Mesendoderm (in vitro differentiated cells): ENCODE measurements around the gene ARHGAP15.

ENCODE experiments used
- DNase-seq: peaks from one replicate; pipeline ENCODE4 v3.0.0; 2013
- H2AK5ac ChIP-seq: 2 replicates; pipeline ENCODE4 v1.6.1; 2013; ENCODE audit warnings: low read length, inconsistent platforms
- H2BK120ac ChIP-seq: 2 replicates; pipeline ENCODE4 v1.6.1; 2013; ENCODE audit warnings: low read depth, mild to moderate bottlenecking, low read length, moderate library complexity, mixed read lengths
- H2BK15ac ChIP-seq: replicated peaks from 2 replicates; pipeline ENCODE4 v1.6.1; 2013; ENCODE audit warnings: low read depth, mild to moderate bottlenecking, moderate library complexity
- H2BK5ac ChIP-seq: 2 replicates; pipeline ENCODE4 v1.6.1; 2013; ENCODE audit warnings: low read length, inconsistent platforms
- H3K18ac ChIP-seq: 2 replicates; pipeline ENCODE4 v1.6.1; 2013; ENCODE audit warnings: mild to moderate bottlenecking, low read length, mixed read lengths
- H3K23ac ChIP-seq: one replicate; pipeline ENCODE4 v1.6.1; 2013; ENCODE audit warnings: low read length
- H3K27ac ChIP-seq: 2 replicates; pipeline ENCODE4 v1.5.1; 2013; ENCODE audit warnings: low read depth, mild to moderate bottlenecking, inconsistent platforms, low read length, moderate library complexity
- H3K27me3 ChIP-seq: 2 replicates; pipeline ENCODE4 v1.6.1; 2013; ENCODE audit warnings: low read length, control low read depth, mild to moderate bottlenecking, inconsistent platforms; ENCODE audit not compliant: insufficient read depth, poor library complexity
- H3K36me3 ChIP-seq: 2 replicates; pipeline ENCODE4 v1.6.1; 2013; ENCODE audit warnings: low read length, inconsistent platforms; ENCODE audit not compliant: control insufficient read depth, insufficient read depth
- H3K4ac ChIP-seq: one replicate; pipeline ENCODE4 v1.6.1; 2013; ENCODE audit warnings: low read depth, mild to moderate bottlenecking, low read length, moderate library complexity
- H3K4me1 ChIP-seq: 2 replicates; pipeline ENCODE4 v1.6.1; 2013; ENCODE audit warnings: low read depth, low read length, inconsistent platforms; ENCODE audit not compliant: control insufficient read depth
- H3K4me2 ChIP-seq: 2 replicates; pipeline ENCODE4 v1.6.1; 2013; ENCODE audit warnings: low read length
- H3K4me3 ChIP-seq: 2 replicates; pipeline ENCODE4 v1.5.1; 2013; ENCODE audit warnings: mild to moderate bottlenecking, low read length
- H3K56ac ChIP-seq: one replicate; pipeline ENCODE4 v1.6.1; 2013; ENCODE audit warnings: low read length
- H3K79me1 ChIP-seq: 2 replicates; pipeline ENCODE4 v1.6.1; 2013; ENCODE audit warnings: low read length, inconsistent platforms
- H3K79me2 ChIP-seq: 2 replicates; pipeline ENCODE4 v1.6.1; 2013; ENCODE audit warnings: mild to moderate bottlenecking, low read length; ENCODE audit not compliant: control insufficient read depth, insufficient read depth
- H3K9ac ChIP-seq: 2 replicates; pipeline ENCODE4 v1.6.1; 2013; ENCODE audit warnings: low read length, inconsistent platforms
- H4K5ac ChIP-seq: one replicate; pipeline ENCODE4 v1.6.1; 2013; ENCODE audit warnings: low read length
- H4K8ac ChIP-seq: one replicate; pipeline ENCODE4 v1.6.1; 2013; ENCODE audit warnings: low read depth, mild to moderate bottlenecking, control low read depth, low read length, moderate library complexity
- WGBS: extraction: QIAGEN DNeasy Blood & Tissue Kit; methylation state at CpG from one replicate; pipeline ENCODE4 v1.1.7; 2013; ENCODE audit warnings: low lambda C conversion rate, missing lambda C conversion rate; ENCODE audit not compliant: insufficient coverage; ENCODE audit errors: extremely low coverage; 5-methylcytosine and 5-hydroxymethylcytosine counted together

The ARHGAP15 gene

GRCh38 chr2:143300536-143300935, 171.3 kb downstream of the ARHGAP15 start:
- Histone ChIP-seq H3K9ac (no peak overlapping the region), H3K4ac (no peak overlapping the region), H3K4me3 (no peak overlapping the region), H4K8ac (no peak overlapping the region), H3K56ac (no peak overlapping the region), H3K79me1 (no peaks in the 10 kb centered on the region), H2BK15ac (no peak overlapping the region), H3K36me3 (no peaks in the 10 kb centered on the region), H3K23ac (no peak overlapping the region), H4K5ac (no peak overlapping the region), H2BK5ac (no peak overlapping the region), H3K4me2 (no peak overlapping the region), H2BK120ac (no peak overlapping the region), H3K18ac (no peak overlapping the region), H3K27me3 (no peaks in the 10 kb centered on the region), H2AK5ac (no peak overlapping the region), H3K79me2 (no peaks in the 10 kb centered on the region), H3K27ac (no peak overlapping the region), H3K4me1 (no peaks in the 10 kb centered on the region)
- DNase-seq, result no peak

GRCh38 chr2:143311426-143311825, 182.2 kb downstream of the ARHGAP15 start:
- no peak overlapping the region for H3K27ac ChIP-seq
- H3K56ac ChIP-seq, result no peak overlapping the region
- no CpG with 5 or more reads among the region's 2 CpGs for WGBS
- DNase-seq, result no peak
- H3K4ac ChIP-seq, result no peak overlapping the region
- H3K23ac ChIP-seq, result no peak overlapping the region
- no peak overlapping the region for H3K4me2 ChIP-seq
- H3K36me3 ChIP-seq, result no peaks in the 10 kb centered on the region
- H3K4me3 ChIP-seq, result no peak overlapping the region
- no peak overlapping the region for H2BK120ac ChIP-seq
- no peaks in the 10 kb centered on the region for H3K79me1 ChIP-seq
- no peak overlapping the region for H4K8ac ChIP-seq
- H3K9ac ChIP-seq, result no peak overlapping the region
- no peaks in the 10 kb centered on the region for H3K4me1 ChIP-seq
- no peaks in the 10 kb centered on the region for H3K27me3 ChIP-seq
- H3K79me2 ChIP-seq, result no peaks in the 10 kb centered on the region
- H2AK5ac ChIP-seq, result no peak overlapping the region
- H4K5ac ChIP-seq, result no peak overlapping the region
- no peak overlapping the region for H2BK15ac ChIP-seq
- H2BK5ac ChIP-seq, result no peak overlapping the region
- no peak overlapping the region for H3K18ac ChIP-seq

GRCh38 chr2:143312441-143312840, 183.2 kb downstream of the ARHGAP15 start:
- H3K4me2 ChIP-seq, result no peak overlapping the region
- DNase-seq, result no peak
- H3K79me2 ChIP-seq, result no peaks in the 10 kb centered on the region
- H2BK120ac ChIP-seq, result no peak overlapping the region
- no peaks in the 10 kb centered on the region for H3K4me1 ChIP-seq
- no peak overlapping the region for H3K56ac ChIP-seq
- H4K5ac ChIP-seq, result no peak overlapping the region
- WGBS, result no CpG with 5 or more reads among the region's 4 CpGs
- no peak overlapping the region for H3K4me3 ChIP-seq
- H2AK5ac ChIP-seq, result no peak overlapping the region
- no peak overlapping the region for H3K23ac ChIP-seq
- no peak overlapping the region for H3K9ac ChIP-seq
- no peak overlapping the region for H4K8ac ChIP-seq
- no peak overlapping the region for H2BK15ac ChIP-seq
- no peaks in the 10 kb centered on the region for H3K79me1 ChIP-seq
- H2BK5ac ChIP-seq, result no peak overlapping the region
- no peak overlapping the region for H3K4ac ChIP-seq
- H3K27me3 ChIP-seq, result no peaks in the 10 kb centered on the region
- no peak overlapping the region for H3K27ac ChIP-seq
- no peaks in the 10 kb centered on the region for H3K36me3 ChIP-seq
- H3K18ac ChIP-seq, result no peak overlapping the region

- H3K27ac ChIP-seq, result no peak overlapping the region
- H3K56ac ChIP-seq, result no peak overlapping the region
- H4K8ac ChIP-seq, result no peak overlapping the region
- no peaks in the 10 kb centered on the region for H3K36me3 ChIP-seq
- H3K79me1 ChIP-seq, result no peaks in the 10 kb centered on the region
- H2AK5ac ChIP-seq, result no peak overlapping the region
- H3K4me2 ChIP-seq, result no peak overlapping the region
- 95% methylated on average over 1 of the region's 2 CpGs for WGBS
- H3K79me2 ChIP-seq, result no peaks in the 10 kb centered on the region
- no peak overlapping the region for H2BK15ac ChIP-seq
- no peak overlapping the region for H2BK5ac ChIP-seq
- H3K4me1 ChIP-seq, result no peaks in the 10 kb centered on the region
- no peak overlapping the region for H3K4ac ChIP-seq
- H4K5ac ChIP-seq, result no peak overlapping the region
- H3K4me3 ChIP-seq, result no peak overlapping the region
- no peak overlapping the region for H3K9ac ChIP-seq
- no peaks in the 10 kb centered on the region for H3K27me3 ChIP-seq
- no peak overlapping the region for H3K18ac ChIP-seq
- no peak overlapping the region for H3K23ac ChIP-seq
- no peak for DNase-seq
- no peak overlapping the region for H2BK120ac ChIP-seq
Measured at GRCh38 chr2:143313861-143314260, 184.6 kb downstream of the ARHGAP15 start.

GRCh38 chr2:143321994-143322393, 192.8 kb downstream of the ARHGAP15 start:
- no peak overlapping the region for H3K18ac ChIP-seq
- no peaks in the 10 kb centered on the region for H3K27me3 ChIP-seq
- no peak overlapping the region for H3K23ac ChIP-seq
- H2BK5ac ChIP-seq, result no peak overlapping the region
- H2BK15ac ChIP-seq, result no peak overlapping the region
- no peak overlapping the region for H3K27ac ChIP-seq
- H2AK5ac ChIP-seq, result no peak overlapping the region
- no peaks in the 10 kb centered on the region for H3K36me3 ChIP-seq
- no peak for DNase-seq
- no peak overlapping the region for H3K56ac ChIP-seq
- no peak overlapping the region for H3K9ac ChIP-seq
- H3K4me3 ChIP-seq, result no peak overlapping the region
- H4K8ac ChIP-seq, result no peak overlapping the region
- WGBS, result no CpG with 5 or more reads among the region's 3 CpGs
- no peak overlapping the region for H2BK120ac ChIP-seq
- no peak overlapping the region for H3K4ac ChIP-seq
- H3K4me1 ChIP-seq, result no peaks in the 10 kb centered on the region
- H3K79me2 ChIP-seq, result no peaks in the 10 kb centered on the region
- H4K5ac ChIP-seq, result no peak overlapping the region
- H3K79me1 ChIP-seq, result no peaks in the 10 kb centered on the region
- no peak overlapping the region for H3K4me2 ChIP-seq

GRCh38 chr2:143329288-143329687, 200.1 kb downstream of the ARHGAP15 start:
- no peak overlapping the region for H3K27ac ChIP-seq
- DNase-seq, result no peak
- H2BK5ac ChIP-seq, result no peak overlapping the region
- H2BK120ac ChIP-seq, result no peak overlapping the region
- no peaks in the 10 kb centered on the region for H3K27me3 ChIP-seq
- no peak overlapping the region for H3K4me2 ChIP-seq
- H3K36me3 ChIP-seq, result no peaks in the 10 kb centered on the region
- H4K8ac ChIP-seq, result no peak overlapping the region
- H3K9ac ChIP-seq, result no peak overlapping the region
- H3K4me1 ChIP-seq, result no peaks in the 10 kb centered on the region
- no peak overlapping the region for H2AK5ac ChIP-seq
- no peaks in the 10 kb centered on the region for H3K79me1 ChIP-seq
- no peak overlapping the region for H2BK15ac ChIP-seq
- no peak overlapping the region for H3K18ac ChIP-seq
- H4K5ac ChIP-seq, result no peak overlapping the region
- no peaks in the 10 kb centered on the region for H3K79me2 ChIP-seq
- H3K4ac ChIP-seq, result no peak overlapping the region
- no peak overlapping the region for H3K4me3 ChIP-seq
- H3K23ac ChIP-seq, result no peak overlapping the region
- WGBS, result no CpG with 5 or more reads among the region's 2 CpGs
- H3K56ac ChIP-seq, result no peak overlapping the region
